Gastroesophageal sphincter (tissue), 3 donors: ENCODE measurements around the gene BACH2.

Experiments used
- EP300 ChIP-seq: sonication (generic); formaldehyde crosslinking; IDR thresholded peaks from one replicate; pipeline ENCODE4 v1.6.1; 2017; ENCODE audit warnings: antibody characterized with exemption, mild to moderate bottlenecking
- POLR2A ChIP-seq, 2 donors: fragments of 450-650 bp; IDR thresholded peaks; one replicate each; pipeline ENCODE4 v1.6.1; 2017; ENCODE audit warnings: antibody characterized with exemption in 2 of 2, mild to moderate bottlenecking in 2 of 2, moderate library complexity in 1 of 2
- POLR2AphosphoS5 ChIP-seq: sonication (generic); formaldehyde crosslinking; IDR thresholded peaks from one replicate; pipeline ENCODE4 v1.6.1; 2017; ENCODE audit warnings: antibody characterized with exemption
- TF ChIP-seq, protein P1 (sequence below), 4 experiments: fragments of 200-600 bp in 2 of 4; fragments of 450-650 bp in 2 of 4; sonication (generic) in 1 of 4; IDR thresholded peaks; one replicate each; pipeline ENCODE4 v1.5.1; 2017 to 2019; ENCODE audit warnings: antibody characterized with exemption in 4 of 4, mild to moderate bottlenecking in 2 of 4, moderate library complexity in 2 of 4

DNA sequence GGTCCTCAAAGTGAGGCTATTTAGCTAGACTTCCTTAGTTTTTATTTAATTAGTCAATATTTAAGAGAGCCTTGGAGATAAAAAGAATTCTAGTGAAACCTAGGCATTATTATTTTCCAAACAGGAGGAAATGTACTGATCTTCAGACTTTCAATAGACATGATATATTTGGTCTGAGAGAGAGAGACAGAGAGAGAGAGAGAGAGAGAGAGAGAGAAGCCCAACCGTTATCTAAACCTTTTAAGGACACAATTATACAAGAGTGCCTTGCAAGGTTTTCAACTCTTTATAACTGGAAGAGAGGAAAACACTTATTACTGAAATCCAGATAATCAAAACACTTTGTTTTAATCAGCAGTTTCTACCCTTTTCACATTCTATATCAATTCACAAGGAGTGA lies 64.8 kb downstream of the BACH2 start:
- TF ChIP-seq, protein P1, sequence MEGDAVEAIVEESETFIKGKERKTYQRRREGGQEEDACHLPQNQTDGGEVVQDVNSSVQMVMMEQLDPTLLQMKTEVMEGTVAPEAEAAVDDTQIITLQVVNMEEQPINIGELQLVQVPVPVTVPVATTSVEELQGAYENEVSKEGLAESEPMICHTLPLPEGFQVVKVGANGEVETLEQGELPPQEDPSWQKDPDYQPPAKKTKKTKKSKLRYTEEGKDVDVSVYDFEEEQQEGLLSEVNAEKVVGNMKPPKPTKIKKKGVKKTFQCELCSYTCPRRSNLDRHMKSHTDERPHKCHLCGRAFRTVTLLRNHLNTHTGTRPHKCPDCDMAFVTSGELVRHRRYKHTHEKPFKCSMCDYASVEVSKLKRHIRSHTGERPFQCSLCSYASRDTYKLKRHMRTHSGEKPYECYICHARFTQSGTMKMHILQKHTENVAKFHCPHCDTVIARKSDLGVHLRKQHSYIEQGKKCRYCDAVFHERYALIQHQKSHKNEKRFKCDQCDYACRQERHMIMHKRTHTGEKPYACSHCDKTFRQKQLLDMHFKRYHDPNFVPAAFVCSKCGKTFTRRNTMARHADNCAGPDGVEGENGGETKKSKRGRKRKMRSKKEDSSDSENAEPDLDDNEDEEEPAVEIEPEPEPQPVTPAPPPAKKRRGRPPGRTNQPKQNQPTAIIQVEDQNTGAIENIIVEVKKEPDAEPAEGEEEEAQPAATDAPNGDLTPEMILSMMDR (IDR thresholded peaks at IDR 0.05) = no peak
- no peak for TF ChIP-seq POLR2AphosphoS5
- no peak for TF ChIP-seq EP300
- no peak for TF ChIP-seq POLR2A (IDR thresholded peaks at IDR 0.05)
